ENCODE measurements around the gene EBF3.

DNA sequence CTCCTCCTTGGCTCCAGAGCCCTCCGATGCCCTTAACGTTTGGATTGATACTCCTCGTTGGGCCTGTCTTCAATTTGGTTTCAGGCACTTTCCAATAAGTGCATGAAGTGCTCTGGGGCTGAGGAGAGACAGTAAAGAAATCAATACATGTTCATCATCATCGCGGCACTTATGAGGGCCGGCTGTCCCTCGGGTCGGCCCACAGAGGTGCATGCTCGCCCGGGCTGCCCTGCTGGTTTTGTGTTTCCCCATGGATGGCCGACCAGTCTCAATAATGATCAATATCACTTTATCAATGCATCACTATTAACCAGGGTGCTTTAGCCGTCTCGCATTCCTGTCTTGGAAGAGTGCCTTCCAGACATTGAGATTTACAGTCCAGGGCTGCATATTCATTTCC is 154.2 kb downstream of the EBF3 start:
- TF ChIP-seq FOXP2 (optimal IDR thresholded peaks at IDR 0.05; ENCODE audit: borderline replicate concordance, extremely low read depth, extremely low read length, insufficient read depth) (no peak), TAF1 (IDR thresholded peaks at IDR 0.05; ENCODE audit: borderline replicate concordance, insufficient read depth, low read length) (no peak), POLR2AphosphoS5 (IDR thresholded peaks at IDR 0.05; ENCODE audit: low read depth, low read length) (no peak)
- TF ChIP-seq, protein P1, sequence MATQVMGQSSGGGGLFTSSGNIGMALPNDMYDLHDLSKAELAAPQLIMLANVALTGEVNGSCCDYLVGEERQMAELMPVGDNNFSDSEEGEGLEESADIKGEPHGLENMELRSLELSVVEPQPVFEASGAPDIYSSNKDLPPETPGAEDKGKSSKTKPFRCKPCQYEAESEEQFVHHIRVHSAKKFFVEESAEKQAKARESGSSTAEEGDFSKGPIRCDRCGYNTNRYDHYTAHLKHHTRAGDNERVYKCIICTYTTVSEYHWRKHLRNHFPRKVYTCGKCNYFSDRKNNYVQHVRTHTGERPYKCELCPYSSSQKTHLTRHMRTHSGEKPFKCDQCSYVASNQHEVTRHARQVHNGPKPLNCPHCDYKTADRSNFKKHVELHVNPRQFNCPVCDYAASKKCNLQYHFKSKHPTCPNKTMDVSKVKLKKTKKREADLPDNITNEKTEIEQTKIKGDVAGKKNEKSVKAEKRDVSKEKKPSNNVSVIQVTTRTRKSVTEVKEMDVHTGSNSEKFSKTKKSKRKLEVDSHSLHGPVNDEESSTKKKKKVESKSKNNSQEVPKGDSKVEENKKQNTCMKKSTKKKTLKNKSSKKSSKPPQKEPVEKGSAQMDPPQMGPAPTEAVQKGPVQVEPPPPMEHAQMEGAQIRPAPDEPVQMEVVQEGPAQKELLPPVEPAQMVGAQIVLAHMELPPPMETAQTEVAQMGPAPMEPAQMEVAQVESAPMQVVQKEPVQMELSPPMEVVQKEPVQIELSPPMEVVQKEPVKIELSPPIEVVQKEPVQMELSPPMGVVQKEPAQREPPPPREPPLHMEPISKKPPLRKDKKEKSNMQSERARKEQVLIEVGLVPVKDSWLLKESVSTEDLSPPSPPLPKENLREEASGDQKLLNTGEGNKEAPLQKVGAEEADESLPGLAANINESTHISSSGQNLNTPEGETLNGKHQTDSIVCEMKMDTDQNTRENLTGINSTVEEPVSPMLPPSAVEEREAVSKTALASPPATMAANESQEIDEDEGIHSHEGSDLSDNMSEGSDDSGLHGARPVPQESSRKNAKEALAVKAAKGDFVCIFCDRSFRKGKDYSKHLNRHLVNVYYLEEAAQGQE (IDR thresholded peaks at IDR 0.05; ENCODE audit: insufficient read depth in 1 of 2, low read depth in 2 of 2, low read length in 2 of 2): no peak

All from PFSK-1 (cell line).